IMR-90 (cell line): Measurements from ENCODE around the gene EIF2A. TPM values are rescaled to one million over a fixed set of nuclear protein-coding genes. Genes with fewer than 3 reads are reported as not detected.

Experiments used
- ATAC-seq: fragments of 200-7000 bp; cut with Tn5 transposase; 2 replicates; pipeline ENCODE4 v1.9.1; 2020; ENCODE audit warnings: low read depth, mild to moderate bottlenecking, moderate library complexity
- BruUV-seq: library from RNA; stranded (reverse); fragments of 400-500 nt; replicated peaks from 2 replicates; lab custom pipeline; 2021; lab: Mats Ljungman, UMichigan
- CTCF ChIA-PET: fragments of 300-600 bp; formaldehyde crosslinking; extraction: SDS; loops from one replicate; lab custom pipeline; 2021; ENCODE audit warnings: antibody characterized with exemption; lab: Yijun Ruan, JAX
- POLR2A ChIA-PET: fragments of 300-600 bp; sonication (Branson Sonifier 250); formaldehyde crosslinking; loops from one replicate; lab custom pipeline; 2022; ENCODE audit warnings: antibody characterized with exemption; ENCODE audit not compliant: unreplicated experiment; lab: Charles Lee
- DNase-seq: peaks from one replicate; pipeline ENCODE4 v3.0.0; 2013
- H2AFZ ChIP-seq: replicated peaks from 2 replicates; pipeline ENCODE3; 2013; ENCODE audit warnings: low read length, mild to moderate bottlenecking; ENCODE audit not compliant: poor library complexity
- H2AK5ac ChIP-seq: 2 replicates; pipeline ENCODE4 v1.6.1; 2013; ENCODE audit warnings: low read depth, low read length, inconsistent platforms
- H2AK9ac ChIP-seq: replicated peaks from 2 replicates; pipeline ENCODE3; 2013; ENCODE audit warnings: mild to moderate bottlenecking, low read depth, low read length, moderate library complexity; ENCODE audit not compliant: poor library complexity
- H2BK120ac ChIP-seq: 2 replicates; pipeline ENCODE4 v1.6.1; 2013; ENCODE audit warnings: low read depth, low read length, inconsistent platforms
- H2BK15ac ChIP-seq: 3 replicates; pipeline ENCODE4 v1.6.1; 2013; ENCODE audit warnings: low read depth, low read length, inconsistent platforms
- H2BK20ac ChIP-seq: 2 replicates; pipeline ENCODE4 v1.6.1; 2013; ENCODE audit warnings: low read depth, mild to moderate bottlenecking, inconsistent platforms, low read length, moderate library complexity
- H2BK5ac ChIP-seq: 2 replicates; pipeline ENCODE4 v1.6.1; 2013; ENCODE audit warnings: mild to moderate bottlenecking, low read depth, low read length, inconsistent platforms; ENCODE audit not compliant: poor library complexity, severe bottlenecking
- H3K14ac ChIP-seq: replicated peaks from 2 replicates; pipeline ENCODE4 v1.6.1; 2013; ENCODE audit warnings: low read depth, low read length, inconsistent platforms
- H3K18ac ChIP-seq: 2 replicates; pipeline ENCODE4 v1.6.1; 2013; ENCODE audit warnings: low read depth, low read length, control low read depth
- H3K23ac ChIP-seq: 2 replicates; pipeline ENCODE4 v1.6.1; 2013; ENCODE audit warnings: low read depth, low read length, inconsistent platforms
- H3K27ac ChIP-seq: 2 replicates; pipeline ENCODE4 v1.5.1; 2013; ENCODE audit warnings: mild to moderate bottlenecking, control low read depth, low read length; ENCODE audit not compliant: insufficient read depth
- H3K27me3 ChIP-seq: 2 replicates; pipeline ENCODE4 v1.6.1; 2013; ENCODE audit warnings: low read length; ENCODE audit not compliant: control insufficient read depth, insufficient read depth
- H3K36me3 ChIP-seq: 2 replicates; pipeline ENCODE4 v1.6.1; 2013; ENCODE audit warnings: low read length, mixed read lengths; ENCODE audit not compliant: control insufficient read depth, insufficient read depth
- H3K4ac ChIP-seq: 2 replicates; pipeline ENCODE4 v1.6.1; 2013; ENCODE audit warnings: low read depth, low read length, inconsistent platforms
- H3K4me1 ChIP-seq: 2 replicates; pipeline ENCODE4 v1.6.1; 2013; ENCODE audit warnings: low read length, mixed read lengths; ENCODE audit not compliant: control insufficient read depth, insufficient read depth
- H3K4me2 ChIP-seq: 2 replicates; pipeline ENCODE4 v1.6.1; 2013; ENCODE audit warnings: low read depth, mild to moderate bottlenecking, control low read depth, low read length, moderate library complexity
- H3K4me3 ChIP-seq: 2 replicates; pipeline ENCODE4 v1.5.1; 2013; ENCODE audit warnings: low read depth, mild to moderate bottlenecking, control low read depth, low read length, moderate library complexity; ENCODE audit not compliant: insufficient read depth
- H3K56ac ChIP-seq: 2 replicates; pipeline ENCODE4 v1.6.1; 2013; ENCODE audit warnings: low read length, inconsistent platforms; ENCODE audit not compliant: insufficient read depth; ENCODE audit errors: extremely low read depth
- H3K79me1 ChIP-seq, 2 experiments: 2 replicates each; pipeline ENCODE4 v1.6.1; 2013; ENCODE audit warnings: low read length in 2 of 2, inconsistent platforms in 1 of 2, low read depth in 1 of 2
- H3K9ac ChIP-seq: 2 replicates; pipeline ENCODE4 v1.6.1; 2013; ENCODE audit warnings: low read depth, low read length, control low read depth
- H3K9me1 ChIP-seq: 2 replicates; pipeline ENCODE4 v1.6.1; 2013; ENCODE audit warnings: low read length, inconsistent platforms; ENCODE audit not compliant: insufficient read depth
- H3K9me3 ChIP-seq: 2 replicates; pipeline ENCODE4 v1.6.1; 2013; ENCODE audit warnings: low read length; ENCODE audit not compliant: control insufficient read depth, insufficient read depth
- H4K20me1 ChIP-seq: 2 replicates; pipeline ENCODE4 v1.6.1; 2013; ENCODE audit warnings: low read length, inconsistent platforms; ENCODE audit not compliant: insufficient read depth
- H4K5ac ChIP-seq: 2 replicates; pipeline ENCODE4 v1.6.1; 2013; ENCODE audit warnings: mild to moderate bottlenecking, low read depth, low read length, control low read depth
- H4K8ac ChIP-seq, 2 experiments: 2 replicates each; pipeline ENCODE4 v1.6.1; 2013; ENCODE audit warnings: low read depth in 2 of 2, low read length in 2 of 2, control low read depth in 1 of 2, inconsistent platforms in 1 of 2
- H4K91ac ChIP-seq: 2 replicates; pipeline ENCODE4 v1.6.1; 2013; ENCODE audit warnings: low read depth, low read length, inconsistent platforms; ENCODE audit not compliant: insufficient read depth
- BHLHE40 ChIP-seq: fragments of 150-350 bp; IDR thresholded peaks from 2 replicates; pipeline ENCODE4 v1.6.1; 2016; ENCODE audit warnings: mild to moderate bottlenecking, low read depth, low read length
- CEBPB ChIP-seq: IDR thresholded peaks from 2 replicates; pipeline ENCODE4 v1.6.1; 2012; ENCODE audit warnings: low read depth, low read length, improper control_type of control experiment
- CHD1 ChIP-seq: IDR thresholded peaks from 2 replicates; pipeline ENCODE4 v1.6.1; 2012; ENCODE audit warnings: low read depth, low read length, improper control_type of control experiment
- CTCF ChIP-seq: conservative IDR thresholded peaks from 2 replicates; pipeline ENCODE4 v1.5.1; 2012; ENCODE audit warnings: mild to moderate bottlenecking, low read depth, low read length, improper control_type of control experiment
- ELK1 ChIP-seq: fragments of 150-350 bp; IDR thresholded peaks from 2 replicates; pipeline ENCODE4 v1.6.1; 2016; ENCODE audit warnings: low read depth, mild to moderate bottlenecking, low read length, moderate library complexity, borderline replicate concordance
- FOS ChIP-seq: fragments of 150-350 bp; IDR thresholded peaks from 2 replicates; pipeline ENCODE4 v1.6.1; 2016; ENCODE audit warnings: low read depth, low read length
- MAFK ChIP-seq: IDR thresholded peaks from 2 replicates; pipeline ENCODE4 v1.6.1; 2012; ENCODE audit warnings: low read depth, low read length, improper control_type of control experiment
- MAZ ChIP-seq: IDR thresholded peaks from 2 replicates; pipeline ENCODE4 v1.6.1; 2012; ENCODE audit warnings: low read depth, mild to moderate bottlenecking, low read length, improper control_type of control experiment, moderate library complexity, borderline replicate concordance
- MXI1 ChIP-seq: IDR thresholded peaks from 2 replicates; pipeline ENCODE4 v1.6.1; 2012; ENCODE audit warnings: low read depth, mild to moderate bottlenecking, low read length, moderate library complexity, borderline replicate concordance
- NFE2L2 ChIP-seq: fragments of 150-350 bp; IDR thresholded peaks from 2 replicates; pipeline ENCODE4 v1.6.1; 2016; ENCODE audit warnings: low read depth, mild to moderate bottlenecking, low read length
- POLR2A ChIP-seq: IDR thresholded peaks from 2 replicates; pipeline ENCODE4 v1.6.1; 2012; ENCODE audit warnings: mild to moderate bottlenecking, low read depth, low read length
- RAD21 ChIP-seq: IDR thresholded peaks from 2 replicates; pipeline ENCODE4 v1.6.1; 2012; ENCODE audit warnings: low read length, improper control_type of control experiment
- RCOR1 ChIP-seq: IDR thresholded peaks from 2 replicates; pipeline ENCODE4 v1.6.1; 2012; ENCODE audit warnings: mild to moderate bottlenecking, low read length, improper control_type of control experiment; ENCODE audit not compliant: insufficient replicate concordance
- RFX5 ChIP-seq: IDR thresholded peaks from 2 replicates; pipeline ENCODE4 v1.8.0; 2012; ENCODE audit warnings: low read depth, mild to moderate bottlenecking, low read length, moderate library complexity
- SMC3 ChIP-seq: fragments of 150-350 bp; IDR thresholded peaks from 2 replicates; pipeline ENCODE4 v1.6.1; 2016; ENCODE audit warnings: low read depth, mild to moderate bottlenecking, antibody characterized with exemption, low read length, moderate library complexity
- WGBS, 2 experiments: methylation state at CpG; one replicate each; pipeline versions ENCODE4 v1.1.5 to v1.1.7; 2013; ENCODE audit warnings: missing lambda C conversion rate in 2 of 2; ENCODE audit not compliant: insufficient read length in 1 of 2; ENCODE audit errors: extremely low coverage in 2 of 2; 5-methylcytosine and 5-hydroxymethylcytosine counted together
- dilution Hi-C: fragments of 300-500 bp; cut with HindIII; formaldehyde crosslinking; loops from one replicate; pipeline ENCODE4 v1.14.3; 2018; ENCODE audit warnings: low sequenced_read_pairs; ENCODE audit not compliant: unreplicated experiment
- in situ Hi-C: fragments of 300-500 bp; cut with MboI; formaldehyde crosslinking; loops from 3 replicates; pipeline ENCODE4 v1.14.3; 2019; ENCODE audit warnings: low sequenced_read_pairs, inconsistent platforms, mixed read lengths
- intact Hi-C: fragments of 100-400 bp; cut with micrococcal nuclease; formaldehyde crosslinking; loops from 2 replicates; pipeline ENCODE4 v1.10.0; 2022
- polyA plus RNA-seq, 3 experiments: library from polyadenylated mRNA; depleted of rRNA; stranded (reverse); fragments of >200 nt; gene quantifications; 2 replicates each; pipeline ENCODE4 v1.2.3, GENCODE V29; 2012; ENCODE audit warnings: low replicate concordance in 1 of 3
- total RNA-seq: library from RNA; depleted of rRNA; stranded (reverse); fragments of >200 nt; gene quantifications from 2 replicates; pipeline ENCODE4 v1.2.3, GENCODE V29; 2012
- TF ChIP-seq, protein P1 (sequence below): fragments of 150-350 bp; IDR thresholded peaks from 2 replicates; pipeline ENCODE4 v1.6.1; 2017; ENCODE audit warnings: mild to moderate bottlenecking, antibody characterized with exemption, low read length, low read depth

The EIF2A gene
- total and polyA plus RNA-seq, 2 of the 4 experiments (the other 2 are of a cell fraction), result 61.2 to 166 TPM

GRCh38 chr3:150521463-150521862 is 25.1 kb upstream of the EIF2A start:
- Histone ChIP-seq H3K27me3 (no peaks in the 10 kb centered on the region), H4K8ac (no peak overlapping the region), H3K14ac (no peak overlapping the region), H4K5ac (no peak overlapping the region), H4K91ac (no peak overlapping the region), H3K4me3 (no peak overlapping the region), H3K9me3 (no peaks in the 10 kb centered on the region), H3K79me1 (no peaks in the 10 kb centered on the region), H2BK120ac (no peak overlapping the region), H2BK5ac (no peak overlapping the region), H2AK5ac (no peak overlapping the region), H2AK9ac (no peak overlapping the region), H3K18ac (no peak overlapping the region), H3K9ac (no peak overlapping the region), H3K9me1 (no peaks in the 10 kb centered on the region), H2BK15ac (no peak overlapping the region), H3K27ac (no peak overlapping the region), H3K36me3 (no peaks in the 10 kb centered on the region), H3K4ac (no peak overlapping the region), H3K4me2 (no peak overlapping the region), H4K20me1 (no peaks in the 10 kb centered on the region), H3K4me1 (no peaks in the 10 kb centered on the region), H2AFZ (no peak overlapping the region), H3K56ac (no peak overlapping the region), H2BK20ac (no peak overlapping the region), H3K23ac (no peak overlapping the region)
- no peak for ATAC-seq
- WGBS, 2 experiments, result no CpG with 5 or more reads among the region's 2 CpGs
- no peak for DNase-seq
- CTCF ChIA-PET, result interaction anchor here (0.5 kb wide), 1 partner anchor 62 kb away, joined by 3 read pairs; no protein-coding TSS in a partner anchor
- BruUV-seq, result no TSS peak
- TF ChIP-seq MXI1 (no peak), RCOR1 (no peak), POLR2A (no peak), ELK1 (no peak), RFX5 (no peak), RAD21 (no peak), CHD1 (no peak), MAFK (no peak), CTCF (no peak), NFE2L2 (no peak), FOS (no peak), MAZ (no peak), CEBPB (no peak), BHLHE40 (no peak), SMC3 (no peak)
- TF ChIP-seq, protein P1, sequence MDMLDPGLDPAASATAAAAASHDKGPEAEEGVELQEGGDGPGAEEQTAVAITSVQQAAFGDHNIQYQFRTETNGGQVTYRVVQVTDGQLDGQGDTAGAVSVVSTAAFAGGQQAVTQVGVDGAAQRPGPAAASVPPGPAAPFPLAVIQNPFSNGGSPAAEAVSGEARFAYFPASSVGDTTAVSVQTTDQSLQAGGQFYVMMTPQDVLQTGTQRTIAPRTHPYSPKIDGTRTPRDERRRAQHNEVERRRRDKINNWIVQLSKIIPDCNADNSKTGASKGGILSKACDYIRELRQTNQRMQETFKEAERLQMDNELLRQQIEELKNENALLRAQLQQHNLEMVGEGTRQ, result no peak
- intact Hi-C loops (loop anchor here (10.0 kb wide), 2 partner anchors 57 to 557 kb away; no protein-coding TSS in a partner anchor), dilution Hi-C loops (no loop called here), in situ Hi-C loops (no loop called here)
- POLR2A ChIA-PET, result no interaction called here
